ENCODE results near the gene NYAP1. TPM values are rescaled to one million over a fixed set of nuclear protein-coding genes. Genes with fewer than 3 reads are reported as not detected.
A peak's percentile ranks its signal among the peaks of the same experiment; 100 is the strongest.
"Not testable (repeated sequence)": the region's sequence is repeated elsewhere in the genome, so short reads cannot be mapped to it uniquely, and the experiment has no call there.

The NYAP1 gene
- total and polyA plus RNA-seq, 2 of the 8 experiments (the other 6 are each of a cell fraction or from before 2014, with no cell fraction given), result 1.9 to 4.6 TPM

- 82% methylated on average over 7 of the region's 7 CpGs; no CpG with 5 or more reads in 1 of the 2 experiments for WGBS, 2 experiments (ENCODE audit: extremely low coverage in 1 of 2, insufficient coverage in 1 of 2, insufficient read length in 1 of 2, insufficient replicate concordance in 2 of 2, low coverage in 1 of 2, low lambda C conversion rate in 2 of 2, missing lambda C conversion rate in 1 of 2)
- not testable (repeated sequence) for H4K91ac ChIP-seq (replicated peaks; ENCODE audit: insufficient read length, low read length); H3K9ac ChIP-seq (replicated peaks in 1 of 4; ENCODE audit: extremely low read depth in 1 of 4, low read depth in 3 of 4, low read length in 3 of 4); H4K20me1 ChIP-seq (replicated peaks in 1 of 2; ENCODE audit: control insufficient read depth in 1 of 2, insufficient read depth in 2 of 2, low read length in 2 of 2); H3K23ac ChIP-seq (ENCODE audit: insufficient read length); H4K5ac ChIP-seq (ENCODE audit: insufficient read length, low read depth, low read length); H3K56ac ChIP-seq (replicated peaks; ENCODE audit: insufficient read length, low read depth, low read length); H2BK120ac ChIP-seq (replicated peaks; ENCODE audit: low read depth, low read length); DNase-seq (ENCODE audit: low read depth in 1 of 2, low spot score in 2 of 2); H4K8ac ChIP-seq (ENCODE audit: extremely low read depth, insufficient read depth, low read length); H2BK15ac ChIP-seq (ENCODE audit: low read length); H3K9me3 ChIP-seq (ENCODE audit: insufficient read depth in 2 of 2, low read depth in 1 of 2, low read length in 1 of 2); H3K14ac ChIP-seq (ENCODE audit: insufficient read length); FAIRE-seq; H2BK20ac ChIP-seq (ENCODE audit: low read length); H2BK12ac ChIP-seq (ENCODE audit: low read depth, low read length); H3K27me3 ChIP-seq (replicated peaks in 1 of 4; ENCODE audit: control insufficient read depth in 3 of 4, extremely low read depth in 1 of 4, insufficient read depth in 3 of 4, low read length in 3 of 4); H3K79me1 ChIP-seq (ENCODE audit: low read depth, low read length); H3K36me3 ChIP-seq (ENCODE audit: control insufficient read depth in 2 of 4, insufficient read depth in 4 of 4, low read length in 3 of 4); H2AK5ac ChIP-seq (ENCODE audit: low read depth, low read length); H2BK5ac ChIP-seq (ENCODE audit: low read depth, low read length); H3K4ac ChIP-seq (replicated peaks; ENCODE audit: insufficient read length, low read depth, low read length); H2AFZ ChIP-seq (ENCODE audit: low read length); H3K23me2 ChIP-seq (ENCODE audit: low read depth, low read length); H3K27ac ChIP-seq (ENCODE audit: low read depth, low read length); H3K18ac ChIP-seq (ENCODE audit: extremely low read depth, low read length)
- H3K4me1 ChIP-seq (replicated peaks in 1 of 4; ENCODE audit: control insufficient read depth in 3 of 4, insufficient read depth in 4 of 4, low read length in 3 of 4), result peaks cover 13 to 44% (median 25%) of the 10 kb centered on the region in 4 experiments; a peak in 6 of 7 replicates
- peak overlapping the region in 1 of 4 experiments; percentile 43; a peak in 1 of 8 replicates for H3K4me3 ChIP-seq (ENCODE audit: extremely low read depth in 1 of 4, insufficient read depth in 2 of 4, low read depth in 3 of 4, low read length in 4 of 4)
- peaks cover 0 to 35% of the 10 kb centered on the region in 2 experiments; a peak in 3 of 4 replicates for H3K79me2 ChIP-seq (ENCODE audit: control insufficient read depth in 1 of 2, insufficient read depth in 2 of 2, low read length in 2 of 2)
- ChIA-PET CTCF (ENCODE audit: partially characterized antibody) (interaction anchor here (0.7 to 26.5 kb wide), 8 partner anchors 8 to 553 kb away, joined by 3 to 341 read pairs (median 3); no protein-coding TSS in a partner anchor), POLR2A (ENCODE audit: partially characterized antibody) (interaction anchor here (1.2 to 2.7 kb wide), 7 partner anchors 10 to 136 kb away, joined by 3 to 12 read pairs (median 3); no protein-coding TSS in a partner anchor)
- peak overlapping the region; percentile 51 to 64; a peak in 2 of 4 replicates for H3K4me2 ChIP-seq (ENCODE audit: insufficient read depth in 1 of 2, low read depth in 2 of 2, low read length in 2 of 2)
Observed at GRCh38 chr7:100541309-100541708, 57.6 kb downstream of the NYAP1 start.

Data from H1 (cell line).